HG03039 (cell line): ENCODE results near the gene OVCA2.

Source experiments
- ATAC-seq: cut with Tn5 transposase; IDR thresholded peaks from one replicate; pipeline ENCODE4 v1.9.1; 2021; ENCODE audit warnings: mild to moderate bottlenecking, moderate library complexity; ENCODE audit not compliant: unreplicated experiment

Gene OVCA2

DNA sequence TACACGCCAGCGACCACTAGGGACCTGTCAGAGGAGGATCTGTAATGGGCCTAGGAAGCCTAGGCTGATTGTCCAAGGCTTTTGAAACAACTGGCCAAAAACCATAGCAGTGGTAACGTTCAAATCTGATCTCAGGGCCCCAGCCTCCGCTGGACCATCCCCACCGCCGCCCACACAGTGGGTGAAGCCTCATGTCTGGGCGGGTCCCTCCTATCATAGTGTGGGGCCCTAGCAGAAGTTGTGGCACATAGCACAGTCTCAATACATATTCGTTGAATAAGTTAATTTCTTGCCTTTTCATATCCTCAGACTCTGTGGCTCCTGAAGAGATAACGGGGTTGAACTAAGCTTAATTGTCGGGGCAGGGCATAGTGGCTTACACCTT is 11.1 kb upstream of the OVCA2 start:
- ATAC-seq = no peak

DNA sequence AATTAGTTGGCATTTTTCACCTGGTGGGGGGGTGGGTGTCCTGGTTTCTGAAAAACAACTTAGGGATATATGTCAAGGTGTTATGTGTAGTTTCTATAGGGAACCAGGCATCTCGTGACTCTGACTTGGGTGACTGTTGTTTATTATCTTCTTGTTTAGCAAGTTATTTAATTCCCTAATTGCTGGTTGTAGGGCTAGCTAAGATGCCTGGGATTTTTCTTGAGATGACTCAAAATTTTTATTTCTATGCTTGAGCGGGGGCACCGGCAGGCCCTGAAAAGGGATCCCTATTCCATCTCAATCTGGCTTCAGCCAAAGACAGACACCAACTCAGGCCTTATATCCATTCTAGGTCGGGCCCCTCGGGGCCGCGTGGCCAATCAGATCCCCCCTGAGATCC is 8.7 kb upstream of the OVCA2 start:
- ATAC-seq = no peak

DNA sequence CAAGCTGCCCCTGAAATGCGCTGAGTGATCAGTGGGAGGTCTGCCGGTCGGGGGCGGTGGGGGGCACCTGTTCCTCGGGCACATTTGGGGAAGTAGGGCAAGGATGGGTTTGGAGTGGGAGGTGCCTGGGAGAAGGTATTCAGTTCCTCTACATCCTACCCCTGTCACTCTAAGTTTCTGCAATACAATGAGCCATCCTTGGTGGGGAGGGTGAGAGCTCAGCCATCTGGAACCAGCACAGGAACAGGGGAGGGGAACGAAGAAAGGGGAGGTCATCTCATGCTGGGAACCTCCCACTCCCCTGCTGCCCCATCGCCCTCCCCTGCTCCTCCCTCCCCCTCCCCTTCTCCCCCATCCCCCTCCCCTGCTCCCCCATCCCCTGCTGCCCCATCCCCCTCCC is 7.7 kb upstream of the OVCA2 start:
- ATAC-seq = no peak

GRCh38 chr17:2034806-2035540 is 6.8 kb upstream of the OVCA2 start:
- no peak for ATAC-seq

DNA sequence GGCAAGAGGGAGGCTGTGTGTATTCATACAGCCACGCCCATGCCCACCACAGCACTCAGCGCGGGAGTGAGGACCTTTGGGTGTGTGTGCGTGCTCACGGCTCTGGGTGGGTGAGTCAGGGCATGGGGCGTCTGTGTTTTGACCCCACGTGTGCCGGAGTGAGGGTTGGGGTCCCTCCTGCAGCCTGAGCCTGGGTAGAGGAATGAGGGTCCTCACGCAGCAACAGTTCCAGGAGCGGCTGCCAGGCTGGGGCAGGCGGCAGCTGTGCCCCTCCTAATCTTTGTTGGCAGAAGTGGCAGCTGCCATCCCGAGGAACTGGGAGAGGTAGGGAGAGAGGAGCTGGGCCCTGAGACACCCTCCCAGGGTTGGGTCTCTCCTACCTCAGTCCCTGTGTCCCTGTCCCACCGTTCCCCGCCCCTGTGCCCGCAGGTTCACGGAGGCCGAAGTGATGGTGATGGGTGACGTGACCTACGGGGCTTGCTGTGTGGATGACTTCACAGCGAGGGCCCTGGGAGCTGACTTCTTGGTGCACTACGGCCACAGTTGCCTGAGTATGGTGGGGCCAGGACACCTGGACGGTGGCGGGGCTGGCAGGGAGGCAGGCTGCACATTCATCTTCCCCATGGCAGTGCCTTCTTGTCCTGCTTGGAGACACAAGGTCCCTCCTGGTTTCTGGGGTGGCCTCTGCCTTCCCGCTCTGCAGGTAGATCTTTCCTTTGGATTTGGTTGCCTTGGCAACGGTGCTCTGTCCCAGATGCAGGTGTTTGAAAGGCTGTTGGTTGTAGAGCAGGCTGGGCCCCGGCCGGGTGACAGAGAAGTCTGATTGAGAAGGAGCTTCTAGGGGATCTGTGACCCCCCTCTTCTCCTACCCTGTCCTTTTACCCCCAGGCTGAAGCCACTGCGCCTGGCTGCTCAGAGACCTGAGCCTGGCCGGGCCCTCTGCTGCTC is 6.0 kb upstream of the OVCA2 start:
- no peak for ATAC-seq

DNA sequence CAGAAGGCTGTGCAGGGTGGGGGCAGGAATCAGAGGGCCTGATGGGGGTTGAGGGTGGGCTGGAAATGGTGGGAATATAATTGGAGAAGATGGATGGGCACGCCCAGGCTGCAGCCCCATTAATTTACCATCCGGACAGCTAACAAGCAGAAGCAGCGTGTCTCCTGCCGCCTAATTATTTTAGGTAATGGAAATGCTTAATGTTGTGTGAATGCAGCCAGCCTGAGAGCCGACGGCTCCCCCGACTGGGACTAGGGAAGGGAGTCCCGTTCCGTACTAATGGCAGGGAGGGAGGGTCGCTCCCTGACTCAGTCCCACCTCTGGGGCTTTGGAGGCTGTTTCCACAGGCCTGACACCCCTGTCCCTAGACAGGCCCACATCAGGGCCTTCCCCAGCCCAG is 4.7 kb upstream of the OVCA2 start:
- no peak for ATAC-seq

GRCh38 chr17:2040219-2040827 is 1.5 kb upstream of the OVCA2 start:
- ATAC-seq = no peak

- no peak for ATAC-seq
Measured at GRCh38 chr17:2040942-2041560, 771 bp upstream of the OVCA2 start.

DNA sequence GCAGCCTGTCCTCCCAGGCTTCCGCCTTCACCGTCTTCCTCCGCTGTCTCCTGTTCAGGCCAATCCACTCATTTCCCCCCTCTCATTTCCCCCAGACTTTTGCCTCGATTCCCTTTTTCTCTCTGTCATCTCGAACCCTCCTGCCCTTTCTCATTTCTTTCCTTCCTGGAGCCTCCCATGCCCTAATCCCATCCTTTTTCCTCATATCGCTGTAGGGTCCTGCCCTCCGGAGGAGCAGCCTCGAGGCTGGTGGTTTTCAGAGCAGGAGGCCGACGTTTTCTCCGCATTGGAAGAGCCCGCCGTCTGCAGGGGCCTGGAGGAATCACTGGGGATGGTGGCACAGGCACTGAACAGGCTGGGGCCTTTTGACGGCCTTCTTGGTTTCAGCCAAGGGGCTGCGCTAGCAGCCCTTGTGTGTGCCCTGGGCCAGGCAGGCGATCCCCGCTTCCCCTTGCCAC is 597 bp downstream of the OVCA2 start:
- ATAC-seq = no peak

DNA sequence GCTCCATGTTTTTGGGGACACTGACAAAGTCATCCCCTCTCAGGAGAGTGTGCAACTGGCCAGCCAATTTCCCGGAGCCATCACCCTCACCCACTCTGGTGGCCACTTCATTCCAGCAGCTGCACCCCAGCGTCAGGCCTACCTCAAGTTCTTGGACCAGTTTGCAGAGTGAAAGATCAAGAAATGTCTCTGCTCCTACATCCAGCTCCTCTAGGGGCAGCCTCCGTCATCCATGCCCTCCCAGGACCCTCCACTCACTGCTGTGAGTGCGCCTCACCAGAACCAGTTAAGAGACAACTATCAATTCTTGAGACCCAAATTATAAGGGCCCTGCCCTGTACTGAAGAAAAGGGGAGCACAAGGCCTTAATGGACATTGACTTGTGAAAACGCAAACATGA is 1.1 kb downstream of the OVCA2 start:
- no peak for ATAC-seq

- no peak for ATAC-seq
Measured at GRCh38 chr17:2043785-2044184, 2.0 kb downstream of the OVCA2 start.

DNA sequence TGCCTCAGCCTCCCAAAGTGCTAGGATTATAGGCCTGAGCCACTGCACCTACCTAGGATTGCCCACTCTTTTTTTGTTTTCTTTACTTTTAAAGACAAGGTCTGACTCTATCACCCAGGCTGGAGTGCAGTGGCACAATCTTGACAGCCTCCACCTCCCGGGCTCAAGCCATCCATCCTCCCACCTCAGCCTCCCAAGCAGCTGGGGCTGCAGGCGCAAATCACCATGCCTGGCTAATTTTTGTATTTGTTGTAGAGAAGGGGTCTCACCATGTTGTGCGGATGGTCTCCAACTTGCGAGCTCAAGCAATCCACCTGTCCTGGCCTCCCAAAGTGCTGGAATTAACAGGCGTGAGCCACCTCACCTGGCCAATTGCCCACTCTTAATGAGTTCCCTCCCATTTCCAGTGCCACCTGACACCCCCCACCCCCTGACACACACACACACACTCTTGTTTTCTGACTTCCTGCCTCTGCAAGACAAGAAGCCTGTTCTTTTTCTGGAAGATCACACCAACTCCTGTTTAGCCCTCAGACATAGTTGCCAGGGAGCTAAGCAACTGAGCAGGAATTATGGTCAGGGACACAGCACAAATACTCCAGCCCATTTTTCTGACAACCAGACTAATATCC is 2.6 kb downstream of the OVCA2 start:
- ATAC-seq = no peak

- no peak for ATAC-seq
Measured at GRCh38 chr17:2047590-2047989, 5.8 kb downstream of the OVCA2 start.

- no peak for ATAC-seq
Measured at GRCh38 chr17:2048805-2049204, 7.0 kb downstream of the OVCA2 start.

GRCh38 chr17:2049333-2050299 is 7.8 kb downstream of the OVCA2 start:
- ATAC-seq = peak; percentile 41

GRCh38 chr17:2050300-2051060 is 8.7 kb downstream of the OVCA2 start:
- ATAC-seq = peak; percentile 4

DNA sequence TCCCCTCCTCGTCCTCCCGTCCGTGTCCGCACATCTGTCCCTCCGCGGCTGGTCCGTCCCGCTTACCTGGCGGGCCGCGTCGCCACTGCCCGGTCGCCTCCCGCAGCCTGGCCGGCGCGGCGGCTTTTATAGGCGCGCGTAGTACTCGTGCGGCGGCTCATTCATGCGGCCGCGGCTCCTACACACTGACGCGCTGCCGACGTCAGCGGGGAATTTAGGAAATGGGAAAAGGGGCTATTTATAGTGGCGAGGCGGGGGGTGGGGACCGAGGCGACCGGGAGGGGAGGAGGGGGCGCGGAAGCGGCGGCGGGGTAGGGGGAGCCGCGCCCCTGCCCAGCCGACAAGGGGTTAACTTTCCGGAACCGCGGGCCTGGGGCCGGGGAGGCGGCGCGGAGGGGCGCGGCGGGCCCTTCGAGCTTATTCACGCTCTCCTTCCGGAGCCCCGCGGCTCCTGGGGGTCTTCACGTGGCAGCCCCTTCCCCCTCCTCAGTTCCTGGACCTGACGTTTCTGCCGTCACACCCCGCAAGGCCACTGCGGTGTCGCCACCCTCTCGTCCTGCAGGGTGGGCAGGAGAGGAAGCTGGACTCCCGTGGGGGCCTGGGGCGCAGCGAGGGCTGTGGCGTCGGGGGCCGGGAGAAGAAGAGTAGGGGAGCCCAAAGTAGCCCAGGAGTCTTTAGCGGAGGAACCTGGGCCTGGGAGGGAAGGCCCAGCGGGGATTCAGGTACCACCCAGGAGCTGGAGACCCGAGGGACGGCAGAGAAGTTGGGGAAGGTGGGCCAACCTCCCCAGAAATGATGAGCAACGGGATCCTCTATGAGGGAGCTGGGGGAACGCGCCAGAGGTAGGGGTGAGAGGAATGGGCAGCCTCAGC is 9.5 kb downstream of the OVCA2 start:
- ATAC-seq = no peak
